T-helper 2 cell treated with Interferon-gamma antibody and Interleukin-4, amounts not matched to agents 5 μg/mL and 100 μg/mL, for 36 hours (primary cell): ENCODE results near the gene RPTOR.

Experiments used
- DNase-seq: peaks from one replicate; pipeline ENCODE4 v3.0.0; 2021; ENCODE audit warnings: low spot score
- H3K27ac Mint-ChIP-seq: one replicate; pipeline ENCODE4 v1.8.0; 2021; ENCODE audit warnings: mild to moderate bottlenecking, mixed read lengths
- H3K27me3 Mint-ChIP-seq: one replicate; pipeline ENCODE4 v1.8.0; 2021; ENCODE audit warnings: low read depth, mixed read lengths
- H3K36me3 Mint-ChIP-seq: one replicate; pipeline ENCODE4 v1.8.0; 2021; ENCODE audit warnings: low read depth, mixed read lengths
- H3K4me1 Mint-ChIP-seq: one replicate; pipeline ENCODE4 v1.8.0; 2021; ENCODE audit warnings: low read depth, mixed read lengths
- H3K4me3 Mint-ChIP-seq: one replicate; pipeline ENCODE4 v1.8.0; 2022; ENCODE audit warnings: mild to moderate bottlenecking, moderate library complexity, mixed read lengths
- H3K9me3 Mint-ChIP-seq: one replicate; pipeline ENCODE4 v1.8.0; 2021; ENCODE audit warnings: mixed read lengths

RPTOR gene

DNA sequence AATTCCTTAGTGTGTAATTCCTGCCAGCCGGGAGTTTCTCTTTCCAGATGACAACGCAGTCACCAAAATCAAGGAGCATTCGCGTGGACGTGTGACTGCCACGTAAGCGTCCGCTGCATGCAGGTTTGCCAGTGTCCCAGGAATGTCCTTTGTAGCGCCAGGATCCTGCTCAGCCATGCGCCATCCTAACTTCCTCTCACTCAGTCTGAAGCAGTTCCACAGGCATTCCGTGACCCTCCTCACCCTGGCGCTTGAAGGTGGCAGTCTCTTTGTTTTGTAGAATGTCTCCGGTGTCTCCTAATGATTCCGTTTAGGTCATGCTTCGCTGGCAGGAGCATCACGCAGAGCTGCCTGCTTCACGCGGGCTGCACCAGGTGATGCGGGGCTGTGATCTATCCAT, 88.6 kb downstream of the RPTOR start:
- Mint-ChIP-seq H3K9me3 (no peaks in the 10 kb centered on the region), H3K36me3 (no peaks in the 10 kb centered on the region)
- no peak for DNase-seq

GRCh38 chr17:80633994-80634566, 89.4 kb downstream of the RPTOR start:
- Mint-ChIP-seq H3K9me3 (no peaks in the 10 kb centered on the region), H3K27ac (no peak overlapping the region), H3K27me3 (no peaks in the 10 kb centered on the region), H3K4me1 (peaks cover 24% of the 10 kb centered on the region), H3K4me3 (no peak overlapping the region), H3K36me3 (no peaks in the 10 kb centered on the region)
- no peak for DNase-seq

More for the DNA sequence above, 88.6 kb downstream of the RPTOR start:
- Mint-ChIP-seq H3K27ac (no peak overlapping the region), H3K4me3 (no peak overlapping the region), H3K27me3 (no peaks in the 10 kb centered on the region), H3K4me1 (peaks cover 25% of the 10 kb centered on the region)

DNA sequence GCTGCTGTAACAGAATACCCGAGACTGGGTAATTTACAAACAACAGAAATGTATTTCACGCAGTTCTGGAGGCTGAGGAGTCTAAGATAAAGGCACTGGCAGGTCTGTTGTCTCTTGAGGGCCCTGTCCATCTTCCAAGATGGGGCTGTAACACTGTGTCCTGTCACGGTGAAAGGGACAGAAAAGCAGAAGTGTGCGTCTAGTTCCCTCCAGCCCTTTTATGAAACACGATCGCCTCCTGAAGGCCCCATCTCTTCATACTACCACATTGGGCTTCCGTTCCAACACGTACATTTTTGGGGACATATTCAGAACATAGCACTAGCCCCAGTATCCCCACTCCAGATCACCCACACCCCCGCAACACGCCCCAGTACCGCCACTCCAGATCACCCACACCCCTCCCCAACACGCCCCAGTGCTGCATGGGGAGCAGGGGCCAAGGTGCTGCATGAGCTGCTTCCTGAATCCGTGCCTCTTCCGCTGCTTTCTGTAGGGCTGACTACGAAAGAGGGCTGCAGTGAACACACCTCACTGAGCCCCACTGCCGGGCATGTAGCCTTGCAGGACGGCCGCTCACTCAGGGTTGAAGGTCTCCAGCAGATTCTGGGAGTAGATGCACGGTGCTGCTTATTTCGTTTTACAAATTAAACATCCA, 91.9 kb downstream of the RPTOR start:
- no peaks in the 10 kb centered on the region for H3K27me3 Mint-ChIP-seq
- peaks cover 6% of the 10 kb centered on the region for H3K36me3 Mint-ChIP-seq
- no peaks in the 10 kb centered on the region for H3K9me3 Mint-ChIP-seq
- peaks cover 28% of the 10 kb centered on the region for H3K4me1 Mint-ChIP-seq
- peak overlapping the region; percentile 77 for H3K27ac Mint-ChIP-seq
- DNase-seq = no peak
- H3K4me3 Mint-ChIP-seq = peak overlapping the region; percentile 37

DNA sequence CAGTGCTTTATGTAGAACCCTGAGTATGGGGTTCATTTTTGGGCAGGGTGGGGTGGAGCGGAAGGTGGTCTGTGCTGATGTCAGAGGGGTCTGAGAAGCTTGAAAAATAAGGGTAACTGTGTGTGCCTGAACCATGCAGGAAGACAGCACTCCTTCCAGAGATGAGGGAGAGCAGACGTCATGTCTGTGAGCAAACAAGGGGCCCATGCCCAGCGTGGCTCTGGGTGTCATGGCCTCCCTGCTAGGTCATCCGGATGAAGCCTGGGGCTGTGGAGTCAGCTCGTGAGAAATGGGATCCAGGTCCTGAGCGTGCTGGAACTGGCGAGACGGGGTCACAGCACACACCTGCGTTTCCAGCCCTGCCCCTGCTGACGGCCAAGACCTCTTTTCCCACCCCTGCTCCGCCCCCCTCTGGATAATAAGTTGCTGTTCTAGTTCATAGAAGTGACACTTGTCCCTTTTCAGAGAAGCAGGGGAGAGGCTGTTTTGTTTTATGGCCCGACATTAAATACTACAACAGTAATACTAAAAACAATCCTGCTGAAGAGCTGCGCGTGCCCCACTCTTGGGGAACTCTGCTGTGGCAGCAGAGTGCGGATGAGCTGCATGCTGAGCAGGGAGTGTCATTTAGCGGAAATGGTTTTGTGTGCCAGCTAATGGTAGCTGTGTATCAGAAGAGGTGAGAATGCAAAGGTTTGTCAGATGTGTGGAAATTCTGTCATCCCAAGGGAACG, 92.6 kb downstream of the RPTOR start:
- peak overlapping the region; percentile 77 for H3K27ac Mint-ChIP-seq
- no peaks in the 10 kb centered on the region for H3K9me3 Mint-ChIP-seq
- DNase-seq = no peak
- peaks cover 6% of the 10 kb centered on the region for H3K36me3 Mint-ChIP-seq
- peak overlapping the region; percentile 37 for H3K4me3 Mint-ChIP-seq
- peaks cover 29% of the 10 kb centered on the region for H3K4me1 Mint-ChIP-seq
- no peaks in the 10 kb centered on the region for H3K27me3 Mint-ChIP-seq

- no peaks in the 10 kb centered on the region for H3K9me3 Mint-ChIP-seq
- peaks cover 15% of the 10 kb centered on the region for H3K36me3 Mint-ChIP-seq
- DNase-seq = no peak
- H3K4me3 Mint-ChIP-seq = no peak overlapping the region
- H3K27me3 Mint-ChIP-seq = no peaks in the 10 kb centered on the region
- H3K27ac Mint-ChIP-seq = no peak overlapping the region
- H3K4me1 Mint-ChIP-seq = peaks cover 50% of the 10 kb centered on the region
Observed at GRCh38 chr17:80639658-80640057, 95.0 kb downstream of the RPTOR start.

GRCh38 chr17:80640366-80641084, 95.9 kb downstream of the RPTOR start:
- H3K4me3 Mint-ChIP-seq = no peak overlapping the region
- H3K36me3 Mint-ChIP-seq = peaks cover 22% of the 10 kb centered on the region
- H3K27ac Mint-ChIP-seq = no peak overlapping the region
- peaks cover 52% of the 10 kb centered on the region for H3K4me1 Mint-ChIP-seq
- H3K9me3 Mint-ChIP-seq = no peaks in the 10 kb centered on the region
- H3K27me3 Mint-ChIP-seq = no peaks in the 10 kb centered on the region
- no peak for DNase-seq

DNA sequence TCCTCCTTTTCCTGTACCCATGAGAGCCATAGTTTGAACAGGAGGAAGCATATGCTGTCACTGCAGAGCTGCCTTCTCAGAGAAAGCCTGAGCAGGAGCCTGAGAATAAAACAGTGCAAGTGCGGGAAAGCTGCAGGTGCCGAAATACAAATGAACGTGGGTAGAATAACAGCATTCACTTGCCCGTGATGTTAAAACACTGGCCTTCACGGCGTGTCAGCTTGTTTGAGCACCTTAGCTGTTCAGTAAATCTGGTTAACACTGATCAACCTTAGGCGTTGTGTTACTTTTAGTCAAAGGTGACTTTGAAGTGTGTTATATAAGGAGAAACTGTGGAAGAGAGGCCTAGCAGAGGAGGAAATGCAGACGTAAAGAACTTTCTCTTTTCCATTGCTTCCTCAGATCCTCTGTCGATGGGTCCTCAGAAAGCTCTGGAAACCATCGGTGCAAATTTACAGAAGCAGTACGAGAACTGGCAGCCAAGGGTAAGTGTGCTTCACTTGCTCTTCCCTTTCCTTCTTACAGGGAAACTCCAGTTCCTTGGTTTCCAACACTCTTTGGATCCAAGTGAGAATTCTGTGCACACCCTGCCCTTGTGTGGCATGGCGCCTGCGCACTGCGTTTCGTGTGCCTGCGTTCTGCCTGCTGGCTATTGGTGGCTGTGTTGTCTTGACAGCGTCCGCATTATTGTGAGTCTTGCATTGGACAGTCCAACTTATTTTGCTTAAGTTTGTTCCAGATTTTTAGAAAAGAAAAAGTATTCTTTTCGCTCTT, 98.9 kb downstream of the RPTOR start:
- Mint-ChIP-seq H3K9me3 (no peaks in the 10 kb centered on the region), H3K27me3 (no peaks in the 10 kb centered on the region), H3K36me3 (peaks cover 32% of the 10 kb centered on the region), H3K27ac (peak overlapping the region; percentile 38), H3K4me1 (peaks cover 58% of the 10 kb centered on the region), H3K4me3 (peak overlapping the region; percentile 75)
- no peak for DNase-seq

GRCh38 chr17:80644536-80644935, 99.9 kb downstream of the RPTOR start:
- peaks cover 66% of the 10 kb centered on the region for H3K4me1 Mint-ChIP-seq

DNA sequence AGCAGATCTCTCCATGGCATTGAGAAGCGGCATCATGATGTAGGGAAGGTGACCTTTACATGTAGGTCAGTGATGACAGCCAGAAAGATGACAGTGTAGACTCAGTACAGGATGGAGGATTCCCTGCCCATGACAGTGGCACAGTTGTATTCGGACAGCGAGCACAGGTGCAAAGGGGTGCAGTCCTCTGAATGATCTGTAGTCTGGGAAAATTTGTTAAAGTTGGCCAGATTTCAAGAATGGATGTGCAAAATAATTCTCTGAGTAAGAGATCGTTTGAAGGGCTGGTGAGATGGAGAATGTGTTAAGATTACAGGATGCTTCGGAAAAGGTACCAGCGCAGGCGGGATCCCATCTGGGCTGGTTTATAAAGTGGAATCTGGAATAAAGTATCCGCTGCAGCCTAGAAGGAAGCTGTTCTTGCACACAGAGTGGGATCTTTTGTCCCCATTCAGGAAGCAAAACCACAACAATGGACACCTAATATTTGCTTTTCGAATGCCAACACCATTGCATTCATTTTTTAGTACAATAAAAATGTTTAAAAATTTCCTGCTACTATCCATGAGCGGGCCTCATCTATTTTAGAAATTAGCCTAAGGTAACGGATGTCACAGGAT, 101.2 kb downstream of the RPTOR start:
- Mint-ChIP-seq H3K36me3 (peaks cover 43% of the 10 kb centered on the region), H3K27ac (peak overlapping the region; percentile 6)

More at GRCh38 chr17:80644536-80644935, 99.9 kb downstream of the RPTOR start:
- Mint-ChIP-seq H3K9me3 (no peaks in the 10 kb centered on the region), H3K4me3 (peak overlapping the region; percentile 58), H3K36me3 (peaks cover 35% of the 10 kb centered on the region), H3K27ac (no peak overlapping the region), H3K27me3 (no peaks in the 10 kb centered on the region)
- DNase-seq = no peak

GRCh38 chr17:80646328-80646727, 101.7 kb downstream of the RPTOR start:
- H3K27me3 Mint-ChIP-seq = no peaks in the 10 kb centered on the region
- no peak overlapping the region for H3K4me3 Mint-ChIP-seq
- H3K9me3 Mint-ChIP-seq = peaks cover 4% of the 10 kb centered on the region
- peaks cover 46% of the 10 kb centered on the region for H3K36me3 Mint-ChIP-seq
- peaks cover 76% of the 10 kb centered on the region for H3K4me1 Mint-ChIP-seq
- no peak for DNase-seq
- H3K27ac Mint-ChIP-seq = no peak overlapping the region

More for the DNA sequence above, 101.2 kb downstream of the RPTOR start:
- H3K4me1 Mint-ChIP-seq = peaks cover 72% of the 10 kb centered on the region
- no peak for DNase-seq
- no peaks in the 10 kb centered on the region for H3K27me3 Mint-ChIP-seq
- peaks cover under 1% of the 10 kb centered on the region for H3K9me3 Mint-ChIP-seq
- H3K4me3 Mint-ChIP-seq = peak overlapping the region; percentile 37

DNA sequence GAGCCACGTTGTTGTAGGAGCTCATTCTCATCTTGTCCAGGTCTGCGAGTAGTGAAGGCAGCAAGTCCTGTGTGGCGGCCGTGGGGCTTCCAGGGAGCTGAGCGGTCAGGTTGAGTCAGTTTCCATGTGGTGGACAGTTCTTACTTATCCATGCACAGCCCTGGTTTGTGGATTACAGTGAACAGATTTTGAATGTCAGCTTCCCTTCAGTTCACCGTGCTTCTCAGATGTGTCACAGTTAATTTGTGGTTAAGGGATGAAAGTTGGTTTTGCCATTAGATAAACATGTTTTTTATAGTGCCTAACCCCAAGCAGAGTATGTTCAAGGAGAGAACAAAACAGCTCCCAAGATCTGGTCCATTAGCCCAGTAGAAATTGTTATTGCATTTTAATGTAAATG, 103.1 kb downstream of the RPTOR start:
- H3K36me3 Mint-ChIP-seq = peaks cover 54% of the 10 kb centered on the region
- peak; percentile 29 for DNase-seq
- no peaks in the 10 kb centered on the region for H3K27me3 Mint-ChIP-seq
- H3K9me3 Mint-ChIP-seq = peaks cover 10% of the 10 kb centered on the region
- H3K27ac Mint-ChIP-seq = peak overlapping the region; percentile 86
- H3K4me1 Mint-ChIP-seq = peaks cover 78% of the 10 kb centered on the region
- peak overlapping the region; percentile 71 for H3K4me3 Mint-ChIP-seq

DNA sequence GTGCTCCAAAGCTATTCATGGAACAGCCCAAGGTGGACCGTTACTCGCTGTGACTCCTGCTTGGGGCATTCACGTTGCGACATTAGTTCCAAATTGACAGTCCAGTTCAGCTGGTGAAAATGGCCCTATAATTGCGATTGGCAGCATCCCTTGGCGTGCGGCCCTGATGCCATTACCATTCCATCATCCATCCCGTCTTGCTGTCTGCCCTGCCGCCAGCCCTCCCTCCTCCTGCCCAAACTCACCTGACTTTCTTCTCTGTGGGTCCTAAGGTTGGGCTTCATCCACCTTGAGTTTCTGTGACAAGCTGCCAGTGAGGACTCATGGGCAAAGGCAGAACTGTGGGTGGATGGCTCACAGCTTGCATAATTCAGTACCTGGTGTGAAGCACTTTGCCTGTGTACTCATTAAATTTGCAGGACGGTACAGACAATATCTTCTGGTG, 104.6 kb downstream of the RPTOR start:
- DNase-seq = no peak
- Mint-ChIP-seq H3K36me3 (peaks cover 57% of the 10 kb centered on the region), H3K4me1 (peaks cover 69% of the 10 kb centered on the region), H3K27ac (peak overlapping the region; percentile 93), H3K27me3 (no peaks in the 10 kb centered on the region), H3K9me3 (peaks cover 18% of the 10 kb centered on the region), H3K4me3 (peak overlapping the region; percentile 66)
